ENCODE results near the gene SPRN.
"Not testable (repeated sequence)": the region's sequence is repeated elsewhere in the genome, so short reads cannot be mapped to it uniquely, and the experiment has no call there.

SPRN gene

GRCh38 chr10:133439517-133440461, 15.4 kb upstream of the SPRN start:
- DNase-seq, result no peak

- peak in 1 of 2 donors; percentile 49 for DNase-seq
Measured at GRCh38 chr10:133438711-133439273, 14.4 kb upstream of the SPRN start.

- not testable (repeated sequence) for DNase-seq
Measured at GRCh38 chr10:133432789-133433188, 8.4 kb upstream of the SPRN start.

- not testable (repeated sequence) for DNase-seq
Measured at GRCh38 chr10:133431888-133432613, 7.6 kb upstream of the SPRN start.

GRCh38 chr10:133429571-133429970, 5.1 kb upstream of the SPRN start:
- not testable (repeated sequence) for DNase-seq

- DNase-seq, result not testable (repeated sequence)
Measured at GRCh38 chr10:133424102-133424501, 323 bp downstream of the SPRN start.

GRCh38 chr10:133422807-133423771, 1.3 kb downstream of the SPRN start:
- no peak for DNase-seq

- no peak for DNase-seq
Measured at GRCh38 chr10:133422223-133422806, 2.1 kb downstream of the SPRN start.

- no peak for DNase-seq
Measured at GRCh38 chr10:133421336-133422222, 2.8 kb downstream of the SPRN start.

- no peak for DNase-seq
Measured at GRCh38 chr10:133420579-133420978, 3.8 kb downstream of the SPRN start.

- no peak for DNase-seq
Measured at GRCh38 chr10:133420028-133420427, 4.4 kb downstream of the SPRN start.

GRCh38 chr10:133419211-133419950, 5.0 kb downstream of the SPRN start:
- DNase-seq, result no peak

- no peak for DNase-seq
Measured at GRCh38 chr10:133418289-133418993, 6.0 kb downstream of the SPRN start.

GRCh38 chr10:133415752-133416151, 8.7 kb downstream of the SPRN start:
- no peak for DNase-seq

- not testable (repeated sequence) for DNase-seq
Measured at GRCh38 chr10:133414401-133414800, 10.0 kb downstream of the SPRN start.

- DNase-seq, result no peak
Measured at GRCh38 chr10:133412381-133412711, 12.1 kb downstream of the SPRN start.

GRCh38 chr10:133411523-133412380, 12.7 kb downstream of the SPRN start:
- DNase-seq, result no peak

GRCh38 chr10:133405844-133406527, 18.4 kb downstream of the SPRN start:
- DNase-seq, result no peak

Data from CD4-positive, alpha-beta T cell treated with Interleukin-1 beta for 1 hour (primary cell).